GM03348 (cell line): Measurements from ENCODE around the gene TSSK6.

Source experiments
- DNase-seq: peaks from one replicate; pipeline ENCODE4 v3.0.0; 2012; ENCODE audit warnings: low spot score

TSSK6 gene

DNA sequence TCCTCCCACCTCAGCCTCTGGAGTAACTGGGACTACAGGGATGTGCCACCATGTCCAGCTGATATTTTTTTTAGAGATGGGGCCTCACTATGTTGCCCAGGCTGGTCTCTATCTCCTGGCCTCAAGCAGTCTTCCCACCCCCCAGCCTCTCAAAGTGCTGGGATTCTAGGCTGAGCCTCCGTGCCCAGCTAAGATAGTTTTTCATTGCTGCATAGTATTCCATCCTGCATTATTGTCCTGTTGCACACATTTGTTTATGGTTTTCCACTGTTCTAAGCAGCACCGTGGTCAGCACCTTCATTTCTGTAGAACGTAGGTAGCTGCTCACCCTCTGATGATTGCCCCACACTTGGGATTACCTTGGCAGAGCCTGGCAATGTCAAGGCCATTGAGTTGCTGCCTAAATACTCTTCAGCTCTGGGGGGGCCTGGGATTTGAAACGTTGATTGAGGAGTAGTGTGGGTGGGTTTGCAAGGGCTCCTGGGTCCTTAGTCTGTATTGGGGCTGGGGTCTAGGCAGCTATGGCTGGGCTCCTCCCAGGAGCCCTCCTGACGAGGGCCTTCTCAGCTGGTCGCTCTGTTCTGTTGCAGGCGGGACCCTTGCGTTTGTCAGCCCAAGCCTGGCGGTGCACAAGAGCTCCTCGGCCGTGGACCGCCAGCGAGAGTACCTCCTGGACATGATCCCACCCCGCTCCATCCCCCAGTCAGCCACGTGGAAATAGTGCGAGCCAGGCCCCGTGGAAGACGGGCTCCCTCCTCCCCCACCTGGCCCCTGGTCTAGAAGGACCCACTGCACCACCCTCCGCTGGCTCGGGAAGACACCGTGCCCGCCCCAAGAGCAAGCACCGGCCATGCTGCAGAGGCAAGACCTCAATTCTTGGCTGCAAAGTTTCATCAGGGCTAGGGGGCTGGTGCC, 10.3 kb downstream of the TSSK6 start:
- DNase-seq: no peak

DNA sequence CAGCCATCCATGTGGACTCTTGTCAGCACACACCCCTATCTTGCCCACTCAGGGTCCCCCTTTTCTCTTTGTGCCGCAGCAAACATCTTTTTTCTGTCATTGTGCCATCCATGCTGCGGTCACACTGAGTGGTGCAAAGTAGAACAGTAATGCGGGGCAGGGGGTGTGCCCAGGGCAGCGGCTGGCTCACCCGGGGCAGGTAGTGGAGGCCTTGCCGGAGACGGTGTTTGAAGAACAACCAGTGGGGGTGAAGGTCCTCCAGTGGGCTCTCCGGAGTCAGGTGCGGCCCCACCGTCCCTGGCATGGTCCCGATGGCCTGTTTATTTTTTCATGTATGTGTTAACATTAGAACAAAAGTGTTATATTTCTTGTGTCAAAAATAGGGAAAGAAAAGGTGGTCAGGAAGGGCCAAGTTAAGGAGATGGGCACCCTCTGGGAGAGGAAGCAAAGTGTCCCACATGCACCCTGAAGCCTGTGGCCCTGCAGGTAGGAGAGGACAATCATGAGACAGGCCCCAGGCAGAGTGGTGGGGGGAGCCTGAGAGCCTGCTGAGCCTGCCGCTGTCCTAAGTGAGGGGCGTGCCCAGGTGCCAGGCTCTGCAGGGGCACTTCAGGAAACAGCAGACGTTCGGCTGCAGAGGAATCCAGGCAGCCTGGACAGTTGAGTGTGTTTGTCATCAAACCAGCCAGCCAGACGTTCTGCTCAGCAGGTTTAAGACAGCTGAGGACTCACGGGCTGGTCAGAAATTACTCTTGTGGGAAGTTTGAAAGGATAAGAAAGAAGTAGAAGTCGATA, 12.3 kb downstream of the TSSK6 start:
- DNase-seq: no peak

DNA sequence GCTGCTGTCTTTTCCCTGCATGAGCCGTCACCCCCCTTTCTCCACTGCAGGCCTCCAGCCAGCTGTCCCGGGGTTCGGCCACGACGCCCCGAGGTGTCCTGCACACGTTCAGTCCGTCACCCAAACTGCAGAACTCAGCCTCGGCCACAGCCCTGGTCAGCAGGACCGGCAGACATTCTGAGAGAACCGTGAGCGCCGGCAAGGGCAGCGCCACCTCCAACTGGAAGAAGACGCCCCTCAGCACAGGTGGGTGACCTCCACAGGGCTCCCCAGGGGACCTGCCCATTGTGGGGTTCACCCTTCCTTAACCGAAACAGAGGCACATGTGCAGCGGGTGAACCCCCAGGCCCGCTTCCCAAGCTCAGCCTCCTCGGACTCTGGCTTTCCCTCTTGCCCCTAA, 13.1 kb downstream of the TSSK6 start:
- DNase-seq: no peak

DNA sequence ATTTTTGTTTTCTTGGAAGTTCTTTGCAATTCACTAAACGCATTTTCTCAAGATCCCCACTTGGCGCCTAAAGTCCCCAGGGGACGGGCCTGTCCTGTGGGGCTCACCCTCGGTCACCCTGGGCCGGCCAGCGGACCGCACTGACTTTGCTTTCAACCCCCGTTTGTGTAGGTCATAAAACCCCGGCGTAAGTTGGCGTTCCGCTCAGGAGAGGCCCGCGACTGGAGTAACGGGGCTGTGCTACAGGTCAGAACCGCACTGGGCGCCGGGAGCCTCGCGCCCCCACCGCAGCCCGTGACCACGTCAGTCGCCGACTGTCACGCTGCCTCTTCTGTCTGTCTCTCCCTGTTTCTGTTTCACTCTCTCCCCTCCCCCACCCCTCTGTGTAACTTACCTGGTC, 13.6 kb downstream of the TSSK6 start:
- no peak for DNase-seq

DNA sequence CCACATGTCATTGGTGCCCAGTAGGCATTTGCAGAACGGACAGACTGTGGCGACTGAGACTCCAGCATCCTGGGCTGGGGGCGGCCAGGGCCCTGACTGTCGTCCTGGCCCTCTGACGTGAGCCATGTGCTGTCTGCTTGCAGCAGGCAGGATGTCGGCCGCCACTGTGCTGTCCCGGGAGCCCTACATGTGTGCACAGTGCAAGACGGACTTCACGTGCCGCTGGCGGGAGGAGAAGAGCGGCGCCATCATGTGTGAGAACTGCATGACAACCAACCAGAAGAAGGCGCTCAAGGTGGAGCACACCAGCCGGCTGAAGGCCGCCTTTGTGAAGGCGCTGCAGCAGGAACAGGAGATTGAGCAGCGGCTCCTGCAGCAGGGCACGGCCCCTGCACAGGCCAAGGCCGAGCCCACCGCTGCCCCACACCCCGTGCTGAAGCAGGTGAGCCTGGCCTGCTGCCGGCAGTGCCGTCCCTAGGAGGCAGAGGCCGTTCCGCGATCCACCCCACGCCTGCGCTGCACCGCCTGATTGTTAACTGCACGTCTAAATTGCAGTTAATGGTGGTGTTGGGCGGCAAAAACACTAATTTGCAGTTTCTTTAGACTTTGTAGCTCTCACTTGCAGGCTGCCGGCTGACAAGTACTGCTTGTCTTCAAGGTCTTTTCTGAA, 14.2 kb downstream of the TSSK6 start:
- DNase-seq: no peak

DNA sequence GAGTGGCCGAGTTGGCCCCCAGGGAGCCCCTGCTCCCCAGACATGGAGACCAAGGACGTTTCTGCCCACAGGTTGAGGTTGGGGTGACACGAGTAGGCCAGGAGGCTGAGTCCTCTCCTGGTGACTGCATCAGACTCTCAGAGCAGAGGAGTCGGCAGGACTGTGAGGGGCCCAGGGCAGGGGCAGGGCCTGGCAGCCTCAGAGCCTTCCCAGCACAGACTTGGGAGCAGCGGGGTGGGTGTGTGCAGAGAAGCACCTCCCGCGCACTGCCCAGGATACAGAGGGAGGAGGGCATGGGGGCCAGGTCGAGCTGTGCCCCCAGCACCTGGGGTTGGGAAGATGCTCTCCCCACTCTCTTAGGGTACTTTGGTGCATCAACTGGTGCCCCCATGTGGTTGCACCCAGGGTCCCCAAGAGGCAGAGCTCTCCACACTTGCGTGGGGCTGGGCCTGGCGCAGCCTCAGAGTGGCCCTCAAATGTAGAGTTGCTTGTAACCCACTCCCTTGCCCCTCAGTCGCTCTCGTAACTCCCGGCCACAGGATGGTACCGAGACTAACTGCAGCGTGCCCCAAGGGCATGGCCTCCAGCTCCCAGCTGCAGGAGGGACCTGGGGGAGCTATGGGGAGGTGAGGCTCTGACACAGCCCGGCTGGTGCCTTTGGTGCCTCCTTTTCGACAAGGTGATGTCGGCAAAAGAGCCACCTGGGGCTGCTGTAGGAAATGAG, 15.9 kb downstream of the TSSK6 start:
- DNase-seq: no peak

DNA sequence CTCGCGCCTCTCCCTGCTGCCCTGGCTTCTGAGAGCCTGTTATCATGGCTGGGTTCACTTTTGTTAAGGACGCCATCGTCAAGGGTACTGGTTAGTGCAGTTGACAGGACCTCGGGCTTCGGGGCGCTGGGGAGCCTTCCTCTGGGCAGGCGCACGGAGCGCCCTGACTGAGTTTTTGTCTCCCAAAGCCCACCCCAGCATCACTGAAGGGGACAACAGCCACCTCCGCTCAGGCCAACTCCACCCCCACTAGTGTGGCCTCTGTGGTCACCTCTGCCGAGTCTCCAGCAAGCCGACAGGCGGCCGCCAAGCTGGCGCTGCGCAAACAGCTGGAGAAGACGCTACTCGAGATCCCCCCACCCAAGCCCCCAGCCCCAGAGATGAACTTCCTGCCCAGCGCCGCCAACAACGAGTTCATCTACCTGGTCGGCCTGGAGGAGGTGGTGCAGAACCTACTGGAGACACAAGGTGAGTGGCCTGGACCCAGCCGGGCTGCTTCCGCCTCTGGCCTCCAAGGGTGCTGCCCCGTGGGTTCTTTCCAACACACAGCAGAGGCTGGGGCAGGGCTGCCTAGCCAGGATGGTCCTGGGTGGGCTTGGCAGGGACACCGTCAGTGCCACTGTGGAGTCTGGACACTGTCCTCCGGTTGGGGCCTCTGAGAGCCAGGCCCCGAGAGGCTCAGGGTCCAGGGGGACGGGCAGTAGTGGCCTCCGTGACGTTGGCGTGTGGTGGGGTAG, 16.9 kb downstream of the TSSK6 start:
- no peak for DNase-seq

DNA sequence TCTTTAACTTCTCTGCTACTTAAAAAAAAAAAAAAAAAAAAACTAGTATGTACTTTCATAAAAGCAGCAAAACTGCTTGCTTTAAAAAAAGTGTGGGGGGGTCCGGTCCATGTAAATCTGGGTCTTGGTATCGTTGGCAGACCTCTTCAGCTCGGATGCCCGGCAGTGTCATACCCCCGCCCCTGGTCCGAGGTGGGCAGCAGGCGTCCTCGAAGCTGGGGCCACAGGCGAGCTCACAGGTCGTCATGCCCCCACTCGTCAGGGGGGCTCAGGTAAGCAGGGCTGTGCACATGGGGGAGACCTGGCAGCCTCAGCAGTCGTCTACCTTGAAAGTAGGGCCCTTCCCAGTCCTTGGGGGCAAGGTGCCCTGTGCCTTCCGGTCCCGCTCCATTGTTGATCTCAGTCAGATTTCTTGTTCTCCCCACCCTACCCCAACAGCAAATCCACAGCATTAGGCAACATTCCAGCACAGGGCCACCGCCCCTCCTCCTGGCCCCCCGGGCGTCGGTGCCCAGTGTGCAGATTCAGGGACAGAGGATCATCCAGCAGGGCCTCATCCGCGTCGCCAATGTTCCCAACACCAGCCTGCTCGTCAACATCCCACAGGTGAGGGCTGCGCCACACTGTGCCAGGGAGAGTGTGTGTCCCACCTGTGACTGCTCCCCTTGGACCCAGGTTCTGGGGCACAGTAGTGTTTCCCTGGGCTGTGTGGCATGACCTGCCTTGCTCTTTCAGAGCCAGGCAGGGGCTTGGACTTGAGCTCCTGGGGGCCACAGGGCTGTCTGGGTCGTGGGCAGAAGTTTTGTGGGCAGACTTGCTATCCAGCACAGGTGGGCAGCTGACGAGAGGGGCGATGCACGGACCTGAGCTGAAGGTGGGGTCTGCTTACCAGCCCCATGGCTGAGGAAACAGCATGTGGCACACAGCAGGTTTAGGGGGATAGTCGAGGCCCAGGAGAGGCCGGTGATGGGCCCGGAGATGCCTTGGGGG, 19.4 kb downstream of the TSSK6 start:
- DNase-seq: no peak

DNA sequence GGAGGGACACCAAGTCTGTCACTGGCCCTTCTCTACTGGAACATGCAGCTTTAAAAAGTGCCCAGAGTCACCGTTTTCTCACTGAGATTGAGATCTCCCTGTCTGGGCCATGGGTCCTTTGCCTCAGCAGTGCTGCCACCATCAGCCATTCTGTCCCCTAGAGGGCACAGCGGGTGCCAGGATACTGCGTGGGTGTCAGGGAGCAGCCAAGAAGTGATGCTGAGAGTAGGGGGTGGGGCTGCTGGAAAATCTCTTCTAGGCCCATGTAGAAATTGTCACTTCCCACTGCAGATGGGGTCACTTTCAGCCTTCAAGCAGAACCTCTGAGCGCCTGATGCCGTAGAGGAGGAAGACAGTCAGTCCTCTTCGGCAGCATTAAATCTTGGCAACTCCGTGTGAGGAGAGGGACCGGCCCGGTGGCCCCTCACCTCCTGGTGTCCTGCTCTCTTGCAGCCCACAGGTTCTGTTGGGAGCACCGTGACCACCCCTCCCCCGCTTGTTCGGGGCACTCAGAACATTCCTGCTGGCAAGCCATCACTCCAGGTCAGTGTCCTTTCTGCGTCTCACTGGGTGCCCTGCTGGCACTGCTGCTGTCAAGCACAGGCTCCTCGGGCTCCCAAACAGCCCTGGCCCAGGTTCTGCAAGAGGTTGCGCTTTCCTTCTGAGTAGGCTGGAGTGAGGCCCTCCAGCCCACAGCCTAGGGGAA, 21.4 kb downstream of the TSSK6 start:
- no peak for DNase-seq

DNA sequence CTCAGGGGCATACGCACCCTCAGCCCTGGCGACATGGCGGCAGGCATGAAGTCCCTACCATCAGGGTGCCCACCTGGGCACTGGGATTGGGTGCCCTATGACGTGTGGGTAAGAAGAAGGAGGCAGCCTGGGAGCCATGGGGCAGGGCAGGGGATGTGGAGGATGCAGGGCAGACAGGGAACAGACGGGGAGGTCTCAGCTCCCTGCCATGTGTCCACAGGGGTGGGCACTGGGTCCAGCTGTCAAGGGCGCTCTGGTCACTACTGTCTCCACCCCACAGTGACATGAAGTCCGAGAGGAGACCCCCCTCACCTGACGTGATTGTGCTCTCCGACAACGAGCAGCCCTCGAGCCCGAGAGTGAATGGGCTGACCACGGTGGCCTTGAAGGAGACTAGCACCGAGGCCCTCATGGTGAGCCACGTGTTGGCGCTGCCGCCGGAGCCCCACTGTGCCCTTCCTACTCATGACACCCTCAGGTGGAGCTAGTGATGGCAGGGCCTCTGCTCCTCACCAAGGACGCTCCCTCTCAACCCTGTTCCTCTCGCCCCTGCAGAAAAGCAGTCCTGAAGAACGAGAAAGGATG, 23.2 kb downstream of the TSSK6 start:
- no peak for DNase-seq

DNA sequence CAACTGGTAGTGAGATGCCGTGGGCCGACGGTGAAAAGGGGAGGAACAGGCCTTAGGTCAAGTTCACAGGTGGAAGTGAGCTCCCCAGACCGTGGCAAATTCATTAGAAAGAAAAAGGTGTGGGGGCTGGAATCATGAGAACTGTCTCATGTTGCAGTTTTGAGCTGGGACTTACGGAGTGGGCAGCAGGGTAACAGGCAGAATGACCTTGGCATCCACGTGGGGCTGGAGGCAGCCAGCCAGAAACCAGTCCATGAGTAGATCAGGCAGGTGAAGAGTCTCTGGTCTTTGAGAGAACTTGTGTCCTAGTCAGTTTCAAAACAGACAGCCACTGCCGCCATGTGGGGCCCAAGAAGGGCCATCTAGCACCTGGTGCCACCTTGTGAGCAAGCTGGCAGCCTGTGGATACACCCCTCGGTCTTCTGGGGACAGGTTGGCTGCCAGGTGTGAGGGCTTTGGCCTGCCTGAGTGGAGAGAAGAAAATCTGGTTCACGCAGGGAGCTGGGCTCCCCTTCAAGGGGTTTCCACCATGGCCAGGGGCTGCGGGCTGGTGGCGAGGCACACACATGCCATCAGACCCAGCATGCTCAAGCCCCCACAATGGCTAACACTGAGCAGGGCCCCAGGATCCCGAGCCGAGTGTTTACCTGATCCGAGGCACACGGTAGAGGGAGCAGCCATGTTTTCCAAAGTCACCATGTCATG, 23.9 kb downstream of the TSSK6 start:
- DNase-seq: no peak

DNA sequence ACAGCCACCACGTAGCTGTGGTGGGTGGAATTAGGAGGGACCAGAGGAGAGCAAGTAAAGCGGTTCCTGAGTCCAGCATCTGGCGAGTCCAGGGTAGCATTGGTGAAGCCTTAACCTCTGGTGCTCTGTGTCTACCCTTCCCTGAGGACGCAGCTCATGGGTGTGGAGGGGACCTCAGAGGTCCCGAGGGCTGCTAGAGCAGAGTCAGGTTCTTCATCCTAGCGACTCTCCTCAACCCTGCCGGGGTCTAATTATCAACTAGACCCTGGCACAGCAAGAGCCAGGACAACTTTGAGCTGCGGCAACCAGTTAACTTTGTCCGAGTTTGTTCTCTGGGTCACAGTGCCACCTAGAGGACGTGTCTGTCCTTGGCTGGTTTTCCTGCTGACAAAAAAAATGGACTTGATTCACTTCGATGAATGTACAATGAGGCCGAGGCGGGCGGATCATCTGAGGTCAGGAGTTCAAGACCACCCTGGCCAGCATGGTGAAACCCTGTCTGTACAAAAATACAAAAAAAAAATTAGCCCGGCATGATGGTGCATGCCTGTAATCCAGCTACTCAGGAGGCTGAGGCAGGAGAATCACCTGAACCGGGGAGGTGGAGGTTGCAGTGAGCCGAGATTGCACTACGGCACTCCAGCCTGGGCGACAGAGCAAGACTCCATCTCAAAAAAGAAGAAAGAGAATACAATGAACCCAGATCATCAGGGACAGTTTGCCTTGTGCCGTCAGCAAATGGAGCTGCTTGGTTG, 25.0 kb downstream of the TSSK6 start:
- peak; percentile 89 for DNase-seq

DNA sequence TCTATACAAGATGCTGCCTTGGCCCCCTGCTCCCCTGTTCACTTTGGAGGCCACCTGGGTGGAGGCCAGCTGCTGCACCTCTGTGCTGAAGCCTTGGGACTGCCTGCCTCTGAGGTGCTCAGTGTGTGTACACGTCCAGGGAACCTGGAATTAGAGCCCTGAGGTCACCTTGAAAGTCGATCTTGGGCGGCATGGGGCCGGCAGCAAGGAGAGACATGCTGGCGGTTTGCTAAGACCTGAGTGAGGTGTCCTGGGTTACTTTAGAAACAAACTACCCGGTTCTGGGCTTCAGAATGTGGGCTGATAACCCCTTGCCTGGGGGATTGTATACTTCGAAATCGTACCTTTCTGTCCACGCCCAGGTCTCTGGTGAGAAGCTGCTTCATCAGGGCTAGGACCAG, 25.5 kb downstream of the TSSK6 start:
- no peak for DNase-seq

DNA sequence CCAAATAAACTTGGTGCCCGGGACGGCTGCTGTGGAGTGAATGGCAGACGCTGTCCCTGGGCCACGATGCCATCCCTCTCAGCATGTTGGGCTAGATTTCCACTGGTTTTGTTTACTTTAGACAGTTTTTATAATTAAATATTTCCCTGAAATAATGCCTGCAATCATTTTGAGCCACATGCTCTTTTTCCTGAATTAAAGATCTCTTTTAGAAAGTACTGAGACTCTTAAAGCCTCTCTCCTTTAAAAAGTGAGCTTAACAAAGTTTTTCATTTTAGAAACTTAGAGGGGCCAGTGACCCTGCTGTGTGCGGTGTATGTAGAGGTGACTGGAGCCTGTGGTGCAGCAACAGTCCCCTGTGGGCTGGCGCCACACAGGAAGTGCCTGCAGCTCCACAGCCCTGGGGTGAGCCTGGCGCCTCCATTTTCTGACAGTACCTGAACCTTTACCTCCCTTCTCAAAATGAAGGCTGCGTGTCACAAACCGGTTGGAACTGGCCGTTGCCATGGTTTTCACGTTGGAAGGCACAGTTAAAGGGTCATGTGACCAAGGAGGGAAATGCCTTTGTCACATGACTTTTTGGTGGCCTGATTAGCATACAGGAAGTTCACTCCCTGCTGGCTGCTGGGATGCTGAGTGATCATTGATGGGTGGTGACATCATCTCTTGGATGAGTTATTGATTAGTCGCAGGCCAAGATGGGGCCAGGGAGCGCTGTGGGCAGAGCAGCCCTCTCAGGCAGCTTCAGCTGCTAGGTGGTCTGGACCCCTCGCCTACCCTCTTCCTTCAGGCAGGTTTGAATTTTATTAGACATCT, 26.3 kb downstream of the TSSK6 start:
- peak; percentile 94 for DNase-seq

DNA sequence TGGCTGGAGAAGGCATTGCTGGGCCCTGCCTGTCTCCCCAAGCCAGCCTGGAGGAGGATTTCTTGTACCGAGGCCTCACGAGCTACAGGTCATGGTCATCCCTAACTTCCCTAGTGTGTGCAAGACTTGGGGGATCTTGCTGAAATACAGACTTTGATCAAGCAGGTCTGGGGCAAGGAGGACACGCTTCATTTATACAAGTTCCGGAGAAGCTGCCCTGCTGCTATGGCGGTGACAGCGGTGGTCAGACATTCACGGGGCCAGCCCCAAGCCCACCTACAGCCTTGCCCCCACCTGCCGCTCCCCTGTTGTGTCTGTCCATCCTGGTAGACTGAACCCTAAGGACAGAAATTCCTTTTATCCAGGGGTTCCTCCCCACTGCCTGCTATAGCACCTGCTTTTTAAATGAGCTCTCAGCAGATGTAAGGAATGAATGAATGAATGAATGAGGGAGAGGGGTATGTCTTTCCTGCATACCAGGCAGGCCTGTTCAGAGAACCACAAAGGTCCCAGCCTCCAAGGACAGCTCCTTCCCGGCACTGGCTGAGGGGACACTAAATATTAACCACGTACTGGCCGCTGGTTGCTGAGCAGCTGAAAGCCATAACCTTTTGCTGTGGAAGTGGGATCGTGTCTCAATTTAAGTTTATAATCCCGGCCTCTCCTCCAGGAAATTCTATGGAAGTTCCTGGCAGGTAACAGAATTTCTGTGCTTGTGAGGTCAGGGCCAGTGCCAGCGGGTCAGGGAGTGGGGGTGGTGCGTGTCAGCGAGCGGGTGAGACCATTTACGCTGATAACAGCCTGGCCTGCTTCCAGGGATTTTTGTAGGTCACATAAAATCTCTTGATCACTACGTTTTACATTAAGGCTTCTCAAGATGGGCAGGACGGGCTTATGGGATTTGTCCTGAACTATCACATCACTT, 27.1 kb downstream of the TSSK6 start:
- DNase-seq: no peak
